Ovary (tissue), 3 donors: ENCODE data around the gene RPP25L.

Source experiments
- CTCF ChIP-seq, 3 donors: fragments of 450-650 bp in 2 of 3; fragments of 200-600 bp in 1 of 3; IDR thresholded peaks; one replicate each; pipeline versions ENCODE4 v1.5.1 to v1.8.0; 2016 to 2022; ENCODE audit warnings: antibody characterized with exemption in 3 of 3, mild to moderate bottlenecking in 1 of 3
- POLR2A ChIP-seq: fragments of 450-650 bp; IDR thresholded peaks from one replicate; pipeline ENCODE4 v1.6.1; 2017; ENCODE audit warnings: antibody characterized with exemption, mild to moderate bottlenecking, moderate library complexity
- donor health status: DM: no; HTN: no; CAD: no.

GRCh38 chr9:34584970-34585369 is 26.9 kb downstream of the RPP25L start:
- TF ChIP-seq CTCF (IDR thresholded peaks at IDR 0.05), result no peak
- no peak for TF ChIP-seq POLR2A
